ENCODE results near the gene COL9A2. TPM values are rescaled to one million over a fixed set of nuclear protein-coding genes. Genes with fewer than 3 reads are reported as not detected.

COL9A2 gene
- total and polyA plus RNA-seq, 2 donors (not counting 3 experiments of a cell fraction or from before 2014, with no cell fraction given): 0.64 to 0.69 TPM

DNA sequence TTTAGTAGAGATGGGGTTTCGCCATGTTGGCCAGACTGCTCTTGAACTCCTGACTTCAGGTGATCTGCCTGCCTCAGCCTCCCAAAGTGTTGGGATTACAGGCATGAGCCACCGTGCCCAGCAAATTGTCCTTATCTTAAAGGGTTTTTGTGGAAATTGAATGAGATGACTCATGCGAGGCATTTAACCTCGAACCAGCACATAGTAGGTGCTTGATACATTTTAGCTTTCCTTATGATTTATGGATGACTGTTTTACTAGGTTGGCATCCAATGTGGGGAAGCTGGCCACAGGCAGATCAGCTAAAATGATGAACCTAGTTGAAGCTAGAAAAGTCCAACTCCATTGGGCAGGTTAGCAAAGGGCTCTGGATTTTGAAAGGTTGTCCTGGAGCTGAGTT, 1.4 kb upstream of the COL9A2 start:
- Histone ChIP-seq H3K4me2 (ENCODE audit: insufficient read depth, low read length) (no peak overlapping the region), H3K9me3 (replicated peaks; ENCODE audit: control insufficient read depth, insufficient read depth, low read length) (no peaks in the 10 kb centered on the region), H3K27ac (ENCODE audit: insufficient read depth, low read depth, low read length) (no peak overlapping the region), H2AFZ (ENCODE audit: low read depth, low read length) (no peak overlapping the region), H3K4me3 (replicated peaks in 1 of 3; ENCODE audit: insufficient read depth in 1 of 3, low read depth in 1 of 3, low read length in 3 of 3) (no peak overlapping the region), H3K36me3 (ENCODE audit: control insufficient read depth in 2 of 2, extremely low read depth in 1 of 2, insufficient read depth in 2 of 2, low read length in 2 of 2) (no peaks in the 10 kb centered on the region), H3K27me3 (ENCODE audit: control insufficient read depth in 2 of 2, insufficient read depth in 2 of 2, low read length in 2 of 2) (peaks cover 23 to 33% of the 10 kb centered on the region in 2 experiments), H3K9ac (replicated peaks; ENCODE audit: extremely low read depth, insufficient read depth, low read length) (no peak overlapping the region), H4K20me1 (replicated peaks; ENCODE audit: control insufficient read depth, extremely low read depth, insufficient read depth, low read length) (no peaks in the 10 kb centered on the region), H3K79me2 (ENCODE audit: control insufficient read depth, insufficient read depth, low read length) (no peaks in the 10 kb centered on the region), H3K9me1 (replicated peaks; ENCODE audit: control insufficient read depth, extremely low read depth, insufficient read depth, low read length) (no peaks in the 10 kb centered on the region), H3K4me1 (ENCODE audit: control insufficient read depth, extremely low read depth, insufficient read depth, low read length) (peaks cover 4% of the 10 kb centered on the region)
- BruUV-seq (replicated peaks): no TSS peak
- TF ChIP-seq, protein P1, sequence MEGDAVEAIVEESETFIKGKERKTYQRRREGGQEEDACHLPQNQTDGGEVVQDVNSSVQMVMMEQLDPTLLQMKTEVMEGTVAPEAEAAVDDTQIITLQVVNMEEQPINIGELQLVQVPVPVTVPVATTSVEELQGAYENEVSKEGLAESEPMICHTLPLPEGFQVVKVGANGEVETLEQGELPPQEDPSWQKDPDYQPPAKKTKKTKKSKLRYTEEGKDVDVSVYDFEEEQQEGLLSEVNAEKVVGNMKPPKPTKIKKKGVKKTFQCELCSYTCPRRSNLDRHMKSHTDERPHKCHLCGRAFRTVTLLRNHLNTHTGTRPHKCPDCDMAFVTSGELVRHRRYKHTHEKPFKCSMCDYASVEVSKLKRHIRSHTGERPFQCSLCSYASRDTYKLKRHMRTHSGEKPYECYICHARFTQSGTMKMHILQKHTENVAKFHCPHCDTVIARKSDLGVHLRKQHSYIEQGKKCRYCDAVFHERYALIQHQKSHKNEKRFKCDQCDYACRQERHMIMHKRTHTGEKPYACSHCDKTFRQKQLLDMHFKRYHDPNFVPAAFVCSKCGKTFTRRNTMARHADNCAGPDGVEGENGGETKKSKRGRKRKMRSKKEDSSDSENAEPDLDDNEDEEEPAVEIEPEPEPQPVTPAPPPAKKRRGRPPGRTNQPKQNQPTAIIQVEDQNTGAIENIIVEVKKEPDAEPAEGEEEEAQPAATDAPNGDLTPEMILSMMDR (IDR thresholded peaks at IDR 0.05; ENCODE audit: extremely low read depth in 1 of 2, insufficient read depth in 1 of 2, low read depth in 1 of 2, low read length in 2 of 2): no peak
- no peak for TF ChIP-seq POLR2AphosphoS5 (IDR thresholded peaks at IDR 0.05; ENCODE audit: insufficient read depth, low read depth, low read length)
- no peak for TF ChIP-seq JUN (IDR thresholded peaks at IDR 0.05; ENCODE audit: borderline replicate concordance, insufficient read depth, insufficient read length, low read depth)
- TF ChIP-seq FOS (IDR thresholded peaks at IDR 0.05; ENCODE audit: borderline replicate concordance, insufficient read depth, low read length): no peak
- TF ChIP-seq, protein P2, sequence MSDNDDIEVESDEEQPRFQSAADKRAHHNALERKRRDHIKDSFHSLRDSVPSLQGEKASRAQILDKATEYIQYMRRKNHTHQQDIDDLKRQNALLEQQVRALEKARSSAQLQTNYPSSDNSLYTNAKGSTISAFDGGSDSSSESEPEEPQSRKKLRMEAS (IDR thresholded peaks at IDR 0.05; ENCODE audit: insufficient read depth, insufficient read length): no peak
- TF ChIP-seq POLR2A (IDR thresholded peaks at IDR 0.05; ENCODE audit: low read depth, low read length): no peak
- no peak for TF ChIP-seq EZH2 (IDR thresholded peaks at IDR 0.05; ENCODE audit: borderline replicate concordance, low read depth, low read length, severe bottlenecking)
- TF ChIP-seq MYC (IDR thresholded peaks at IDR 0.05; ENCODE audit: low read depth, low read length): no peak
- TF ChIP-seq GATA2 (IDR thresholded peaks at IDR 0.05; ENCODE audit: insufficient read depth, insufficient read length, low read depth, low read length): no peak
- dilution Hi-C loops (cut with MboI; ENCODE audit: extremely low pct_ligation_motif_present, low sequenced_read_pairs) (no loop called here), intact Hi-C loops (cut with micrococcal nuclease) (no loop called here)
- FAIRE-seq (no peak), DNase-seq (ENCODE audit: low read depth, low spot score) (no peak)
- CTCF ChIA-PET: interaction anchor here (1.1 to 3.3 kb wide), 5 partner anchors 20 to 175 kb away, joined by 3 to 15 read pairs (median 7); no protein-coding TSS in a partner anchor
- POLR2A ChIA-PET: no interaction called here
